Left lung (tissue), 10 donors: Measurements from ENCODE around the gene TTLL3. TPM values are rescaled to one million over a fixed set of nuclear protein-coding genes. Genes with fewer than 3 reads are reported as not detected.

Experiments
- ATAC-seq: fragments of 200-7000 bp; cut with Tn5 transposase; one replicate; pipeline ENCODE4 v1.9.1; 2020; ENCODE audit warnings: moderate library complexity
- DNase-seq, 4 donors: peaks; one replicate each; pipeline ENCODE4 v3.0.0-alpha.2; 2013 to 2020
- H3K27ac ChIP-seq, 2 donors: fragments of 200-600 bp; sonication (generic) in 1 of 2; one replicate each; pipeline versions ENCODE4 v1.5.0 to v1.8.0; 2020 to 2021
- H3K27me3 ChIP-seq, 2 donors: fragments of 200-600 bp; sonication (generic) in 1 of 2; one replicate each; pipeline versions ENCODE4 v1.5.0 to v1.8.0; 2020 to 2021
- H3K36me3 ChIP-seq, 2 donors: fragments of 200-600 bp; sonication (generic) in 1 of 2; one replicate each; pipeline versions ENCODE4 v1.5.0 to v1.8.0; 2020 to 2021
- H3K4me1 ChIP-seq, 2 donors: fragments of 200-600 bp; one replicate each; pipeline ENCODE4 v1.8.0; 2021
- H3K4me3 ChIP-seq, 2 donors: fragments of 200-600 bp; sonication (generic) in 1 of 2; one replicate each; pipeline versions ENCODE4 v1.5.0 to v1.8.0; 2020 to 2021; ENCODE audit warnings: mild to moderate bottlenecking in 1 of 2
- H3K9me3 ChIP-seq, 2 donors: fragments of 200-600 bp; sonication (generic) in 1 of 2; one replicate each; pipeline versions ENCODE4 v1.5.0 to v1.8.0; 2020 to 2021
- CTCF ChIP-seq, 2 donors: fragments of 200-600 bp; sonication (generic) in 1 of 2; IDR thresholded peaks; one replicate each; pipeline versions ENCODE4 v1.5.0 to v1.8.0; 2021; ENCODE audit warnings: antibody characterized with exemption in 2 of 2
- intact Hi-C, 2 donors: fragments of 100-400 bp; cut with DNase I; formaldehyde crosslinking; loops; one replicate each; pipeline versions ENCODE4 v1.11.2 to v1.14.2; 2022
- polyA plus RNA-seq, 6 donors: library from polyadenylated mRNA; unstranded; fragments of 120-200 nt; gene quantifications; one replicate each; pipeline ENCODE4 v1.2.1, GENCODE V29; 2013; ENCODE audit not compliant: insufficient read length in 6 of 6
- total RNA-seq, 2 donors: library from RNA; stranded (reverse); fragmentation: NEBNext Ultra II Directional; extraction: Animal tissue kit (Norgen Biotek cat#: 25700); gene quantifications; one replicate each; pipeline ENCODE4 v1.2.1, GENCODE V29; 2021
- donor health status: DM: no; HTN: yes; CAD: no.
- donor health status: DM: no; HTN: no; CAD: no.

The TTLL3 gene
- total and polyA plus RNA-seq, 8 donors, result 30.5 to 103 (median 88.6) TPM

GRCh38 chr3:9779075-9779593, 30.9 kb upstream of the TTLL3 start:
- H3K4me1 ChIP-seq, result peaks cover 3 to 53% of the 10 kb centered on the region in 2 donors
- ATAC-seq, result peak; percentile 15
- intact Hi-C loops, result no loop called here
- H3K27ac ChIP-seq, result peak overlapping the region in 1 of 2 donors; percentile 88
- TF ChIP-seq CTCF (IDR thresholded peaks at IDR 0.05), result no peak
- H3K9me3 ChIP-seq, result no peaks in the 10 kb centered on the region
- H3K36me3 ChIP-seq, result peaks cover 0 to 40% of the 10 kb centered on the region in 2 donors
- no peaks in the 10 kb centered on the region for H3K27me3 ChIP-seq
- no peak overlapping the region for H3K4me3 ChIP-seq
- DNase-seq, result no peak

- DNase-seq, result peak in 1 of 4 donors; percentile 48
- peaks cover 0 to 47% of the 10 kb centered on the region in 2 donors for H3K36me3 ChIP-seq
- peak; percentile 55 for ATAC-seq
Measured at GRCh38 chr3:9779721-9780457, 30.2 kb upstream of the TTLL3 start.

DNA sequence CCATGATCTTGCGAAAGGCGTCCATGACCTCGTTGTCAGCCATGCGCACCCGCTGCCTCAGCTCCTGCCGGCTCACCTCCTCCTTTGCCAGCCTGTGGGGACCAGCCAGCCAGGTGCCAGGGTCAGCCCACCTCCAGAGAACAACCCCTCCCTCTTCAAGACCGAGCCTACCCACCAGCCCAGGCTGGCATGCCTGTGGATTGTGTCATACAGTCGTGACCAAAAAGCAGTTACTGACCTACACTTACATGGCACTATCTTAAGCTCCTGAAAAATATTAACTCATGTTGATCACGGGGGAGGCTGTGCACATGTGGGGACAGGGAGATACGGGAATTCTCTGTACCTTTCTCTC, 29.6 kb upstream of the TTLL3 start:
- no peak for TF ChIP-seq CTCF (IDR thresholded peaks at IDR 0.05)
- Histone ChIP-seq H3K4me1 (peaks cover 3 to 53% of the 10 kb centered on the region in 2 donors), H3K27me3 (no peaks in the 10 kb centered on the region), H3K36me3 (peaks cover 0 to 53% of the 10 kb centered on the region in 2 donors), H3K4me3 (no peak overlapping the region), H3K9me3 (no peaks in the 10 kb centered on the region), H3K27ac (peak overlapping the region in 1 of 2 donors; percentile 88)
- no peak for ATAC-seq
- no peak for DNase-seq
- intact Hi-C loops, result no loop called here

More at GRCh38 chr3:9779721-9780457, 30.2 kb upstream of the TTLL3 start:
- peak overlapping the region in 1 of 2 donors; percentile 88 for H3K27ac ChIP-seq
- no peak overlapping the region for H3K4me3 ChIP-seq
- peaks cover 3 to 53% of the 10 kb centered on the region in 2 donors for H3K4me1 ChIP-seq
- no peak for TF ChIP-seq CTCF (IDR thresholded peaks at IDR 0.05)
- no peaks in the 10 kb centered on the region for H3K9me3 ChIP-seq
- H3K27me3 ChIP-seq, result no peaks in the 10 kb centered on the region
- intact Hi-C loops, result no loop called here

GRCh38 chr3:9780910-9781309, 29.2 kb upstream of the TTLL3 start:
- DNase-seq (no peak), ATAC-seq (no peak)
- Histone ChIP-seq H3K36me3 (peaks cover 0 to 57% of the 10 kb centered on the region in 2 donors), H3K27me3 (no peaks in the 10 kb centered on the region), H3K4me3 (no peak overlapping the region), H3K4me1 (peaks cover 3 to 53% of the 10 kb centered on the region in 2 donors), H3K27ac (peak overlapping the region in 1 of 2 donors; percentile 88), H3K9me3 (no peaks in the 10 kb centered on the region)
- intact Hi-C loops, result no loop called here
- no peak for TF ChIP-seq CTCF (IDR thresholded peaks at IDR 0.05)

GRCh38 chr3:9781551-9781950, 28.5 kb upstream of the TTLL3 start:
- H3K4me1 ChIP-seq, result peaks cover 3 to 53% of the 10 kb centered on the region in 2 donors
- no peak for DNase-seq
- no peaks in the 10 kb centered on the region for H3K9me3 ChIP-seq
- no peak for ATAC-seq
- intact Hi-C loops, result no loop called here
- no peak for TF ChIP-seq CTCF (IDR thresholded peaks at IDR 0.05)
- H3K27me3 ChIP-seq, result no peaks in the 10 kb centered on the region
- H3K36me3 ChIP-seq, result peaks cover 0 to 64% of the 10 kb centered on the region in 2 donors
- H3K4me3 ChIP-seq, result no peak overlapping the region
- H3K27ac ChIP-seq, result peak overlapping the region in 1 of 2 donors; percentile 88
